Activated naive CD8-positive, alpha-beta T cell treated with anti-CD3 and anti-CD28 coated beads, Interleukin-2, amount 50 U/mL, for 24 hours (primary cell): ENCODE measurements around the gene HNRNPA2B1.
"Not testable (repeated sequence)": the region's sequence is repeated elsewhere in the genome, so short reads cannot be mapped to it uniquely, and the experiment has no call there.

Experiments used
- ATAC-seq: fragments of 150-1000 bp; cut with Tn5 transposase; one replicate; pipeline ENCODE4 v1.10.0; 2021
- DNase-seq: peaks from one replicate; pipeline ENCODE4 v3.0.0; 2021
- H3K27ac Mint-ChIP-seq: one replicate; pipeline ENCODE4 v1.8.0; 2021; ENCODE audit warnings: mild to moderate bottlenecking, mixed read lengths
- H3K27me3 Mint-ChIP-seq: one replicate; pipeline ENCODE4 v1.8.0; 2021; ENCODE audit warnings: mixed read lengths
- H3K36me3 Mint-ChIP-seq: one replicate; pipeline ENCODE4 v1.8.0; 2021; ENCODE audit warnings: low read depth, mixed read lengths
- H3K4me1 Mint-ChIP-seq: one replicate; pipeline ENCODE4 v1.8.0; 2021; ENCODE audit warnings: mixed read lengths
- H3K4me3 Mint-ChIP-seq: one replicate; pipeline ENCODE4 v1.8.0; 2021; ENCODE audit warnings: mild to moderate bottlenecking, moderate library complexity, mixed read lengths
- H3K9me3 Mint-ChIP-seq: one replicate; pipeline ENCODE4 v1.8.0; 2021; ENCODE audit warnings: mixed read lengths

HNRNPA2B1 gene

GRCh38 chr7:26202019-26202990, 1.8 kb upstream of the HNRNPA2B1 start:
- no peaks in the 10 kb centered on the region for H3K9me3 Mint-ChIP-seq
- H3K27ac Mint-ChIP-seq: peak overlapping the region; percentile 93
- peak overlapping the region; percentile 99 for H3K4me3 Mint-ChIP-seq
- peaks cover 50% of the 10 kb centered on the region for H3K4me1 Mint-ChIP-seq
- H3K27me3 Mint-ChIP-seq: peaks cover 4% of the 10 kb centered on the region
- DNase-seq: peak; percentile 66
- no peak for ATAC-seq
- H3K36me3 Mint-ChIP-seq: peaks cover 82% of the 10 kb centered on the region

- peak within 1 kb of the TSS; percentile 99 for H3K4me3 Mint-ChIP-seq
- H3K27ac Mint-ChIP-seq: peak within 1 kb of the TSS; percentile 100
- DNase-seq (peak; percentile 93), ATAC-seq (peak; percentile 62)
- H3K9me3 Mint-ChIP-seq: no peaks in the 10 kb centered on the region
- peaks cover 4% of the 10 kb centered on the region for H3K27me3 Mint-ChIP-seq
- H3K36me3 Mint-ChIP-seq: peaks cover 83% of the 10 kb centered on the region
- peaks cover 51% of the 10 kb centered on the region for H3K4me1 Mint-ChIP-seq
Measured at GRCh38 chr7:26201247-26202018, 887 bp upstream of the HNRNPA2B1 start, which contains the start of gene CBX3. Gene CBX3, plus strand, starts transcription at chr7:26201745. Its CDS starts 1,254 bp downstream, at chr7:26202999.

GRCh38 chr7:26200038-26200443, 505 bp downstream of the HNRNPA2B1 start:
- ATAC-seq: peak; percentile 9
- H3K4me1 Mint-ChIP-seq: peaks cover 51% of the 10 kb centered on the region
- H3K27ac Mint-ChIP-seq: peak overlapping the region; percentile 100

GRCh38 chr7:26199301-26200037, 1.1 kb downstream of the HNRNPA2B1 start:
- Mint-ChIP-seq H3K27me3 (peaks cover 4% of the 10 kb centered on the region), H3K9me3 (no peaks in the 10 kb centered on the region), H3K4me1 (peaks cover 49% of the 10 kb centered on the region), H3K4me3 (peak overlapping the region; percentile 99), H3K27ac (peak overlapping the region; percentile 100), H3K36me3 (peaks cover 81% of the 10 kb centered on the region)
- DNase-seq (peak; percentile 57), ATAC-seq (no peak)

More at GRCh38 chr7:26200038-26200443, 505 bp downstream of the HNRNPA2B1 start:
- no peaks in the 10 kb centered on the region for H3K9me3 Mint-ChIP-seq
- H3K36me3 Mint-ChIP-seq: peaks cover 83% of the 10 kb centered on the region
- H3K4me3 Mint-ChIP-seq: peak overlapping the region; percentile 99
- peak; percentile 80 for DNase-seq
- H3K27me3 Mint-ChIP-seq: peaks cover 4% of the 10 kb centered on the region

- ATAC-seq: no peak
- DNase-seq: no peak
- peak overlapping the region; percentile 99 for H3K4me3 Mint-ChIP-seq
- H3K27ac Mint-ChIP-seq: peak overlapping the region; percentile 100
- H3K9me3 Mint-ChIP-seq: no peaks in the 10 kb centered on the region
- peaks cover 4% of the 10 kb centered on the region for H3K27me3 Mint-ChIP-seq
- H3K4me1 Mint-ChIP-seq: peaks cover 51% of the 10 kb centered on the region
- H3K36me3 Mint-ChIP-seq: peaks cover 81% of the 10 kb centered on the region
Measured at GRCh38 chr7:26198781-26199169, 1.8 kb downstream of the HNRNPA2B1 start.

GRCh38 chr7:26198133-26198780, 2.3 kb downstream of the HNRNPA2B1 start:
- H3K27ac Mint-ChIP-seq: peak overlapping the region; percentile 100
- peak overlapping the region; percentile 99 for H3K4me3 Mint-ChIP-seq
- peaks cover 81% of the 10 kb centered on the region for H3K36me3 Mint-ChIP-seq
- peaks cover 4% of the 10 kb centered on the region for H3K27me3 Mint-ChIP-seq
- DNase-seq (no peak), ATAC-seq (no peak)
- peaks cover 53% of the 10 kb centered on the region for H3K4me1 Mint-ChIP-seq
- H3K9me3 Mint-ChIP-seq: no peaks in the 10 kb centered on the region

- H3K9me3 Mint-ChIP-seq: no peaks in the 10 kb centered on the region
- H3K4me1 Mint-ChIP-seq: peaks cover 61% of the 10 kb centered on the region
- DNase-seq: no peak
- H3K27ac Mint-ChIP-seq: peak overlapping the region; percentile 100
- H3K4me3 Mint-ChIP-seq: peak overlapping the region; percentile 99
- no peak for ATAC-seq
- peaks cover 4% of the 10 kb centered on the region for H3K27me3 Mint-ChIP-seq
- peaks cover 83% of the 10 kb centered on the region for H3K36me3 Mint-ChIP-seq
Measured at GRCh38 chr7:26197153-26198115, 3.1 kb downstream of the HNRNPA2B1 start.

- H3K27me3 Mint-ChIP-seq: peaks cover 4% of the 10 kb centered on the region
- ATAC-seq: no peak
Measured at GRCh38 chr7:26195867-26196657, 4.5 kb downstream of the HNRNPA2B1 start.

GRCh38 chr7:26195182-26195581, 5.4 kb downstream of the HNRNPA2B1 start:
- peak overlapping the region; percentile 100 for H3K27ac Mint-ChIP-seq

More at GRCh38 chr7:26195867-26196657, 4.5 kb downstream of the HNRNPA2B1 start:
- Mint-ChIP-seq H3K4me3 (peak overlapping the region; percentile 99), H3K4me1 (peaks cover 74% of the 10 kb centered on the region), H3K36me3 (peaks cover 94% of the 10 kb centered on the region), H3K27ac (peak overlapping the region; percentile 100), H3K9me3 (no peaks in the 10 kb centered on the region)
- DNase-seq: no peak

GRCh38 chr7:26194764-26195163, 5.8 kb downstream of the HNRNPA2B1 start:
- not testable (repeated sequence) for DNase-seq, H3K27me3 Mint-ChIP-seq, ATAC-seq, H3K9me3 Mint-ChIP-seq
- Mint-ChIP-seq H3K27ac (peak overlapping the region; percentile 100), H3K4me3 (peak overlapping the region; percentile 99), H3K4me1 (peaks cover 82% of the 10 kb centered on the region), H3K36me3 (peaks cover 97% of the 10 kb centered on the region)

More at GRCh38 chr7:26195182-26195581, 5.4 kb downstream of the HNRNPA2B1 start:
- no peak for DNase-seq
- Mint-ChIP-seq H3K36me3 (peaks cover 97% of the 10 kb centered on the region), H3K9me3 (no peaks in the 10 kb centered on the region), H3K27me3 (peaks cover 1% of the 10 kb centered on the region), H3K4me3 (peak overlapping the region; percentile 99), H3K4me1 (peaks cover 80% of the 10 kb centered on the region)
- no peak for ATAC-seq

GRCh38 chr7:26193432-26194207, 6.9 kb downstream of the HNRNPA2B1 start:
- no peak for DNase-seq
- H3K36me3 Mint-ChIP-seq: peaks cover 97% of the 10 kb centered on the region
- peaks cover 90% of the 10 kb centered on the region for H3K4me1 Mint-ChIP-seq
- H3K27ac Mint-ChIP-seq: peak overlapping the region; percentile 100
- H3K27me3 Mint-ChIP-seq: no peaks in the 10 kb centered on the region
- no peaks in the 10 kb centered on the region for H3K9me3 Mint-ChIP-seq
- H3K4me3 Mint-ChIP-seq: peak overlapping the region; percentile 99
- peak; percentile 10 for ATAC-seq
